Memory B cell (primary cell): ENCODE results near the gene LHFPL3.
A peak's percentile ranks its signal among the peaks of the same experiment; 100 is the strongest.
"Not testable (repeated sequence)": the region's sequence is repeated elsewhere in the genome, so short reads cannot be mapped to it uniquely, and the experiment has no call there.

Experiments used
- ATAC-seq: fragments of 150-1000 bp; cut with Tn5 transposase; 2 replicates; pipeline ENCODE4 v1.10.0; 2021; ENCODE audit warnings: low read depth, mild to moderate bottlenecking, moderate library complexity
- DNase-seq, 2 donors: peaks; one replicate each; pipeline ENCODE4 v3.0.0; 2022; ENCODE audit warnings: low spot score in 2 of 2
- H3K27ac Mint-ChIP-seq: one replicate; pipeline ENCODE4 v1.8.0; 2022; ENCODE audit warnings: mild to moderate bottlenecking, moderate library complexity, mixed read lengths
- H3K27me3 Mint-ChIP-seq: one replicate; pipeline ENCODE4 v1.8.0; 2022; ENCODE audit warnings: mixed read lengths
- H3K36me3 Mint-ChIP-seq: one replicate; pipeline ENCODE4 v1.8.0; 2022; ENCODE audit warnings: mild to moderate bottlenecking, mixed read lengths
- H3K4me1 Mint-ChIP-seq: one replicate; pipeline ENCODE4 v1.8.0; 2022; ENCODE audit warnings: mixed read lengths
- H3K4me3 Mint-ChIP-seq: one replicate; pipeline ENCODE4 v1.8.0; 2022; ENCODE audit warnings: mild to moderate bottlenecking, moderate library complexity, mixed read lengths
- H3K9me3 Mint-ChIP-seq: one replicate; pipeline ENCODE4 v1.8.0; 2022; ENCODE audit warnings: mixed read lengths

LHFPL3 gene

DNA sequence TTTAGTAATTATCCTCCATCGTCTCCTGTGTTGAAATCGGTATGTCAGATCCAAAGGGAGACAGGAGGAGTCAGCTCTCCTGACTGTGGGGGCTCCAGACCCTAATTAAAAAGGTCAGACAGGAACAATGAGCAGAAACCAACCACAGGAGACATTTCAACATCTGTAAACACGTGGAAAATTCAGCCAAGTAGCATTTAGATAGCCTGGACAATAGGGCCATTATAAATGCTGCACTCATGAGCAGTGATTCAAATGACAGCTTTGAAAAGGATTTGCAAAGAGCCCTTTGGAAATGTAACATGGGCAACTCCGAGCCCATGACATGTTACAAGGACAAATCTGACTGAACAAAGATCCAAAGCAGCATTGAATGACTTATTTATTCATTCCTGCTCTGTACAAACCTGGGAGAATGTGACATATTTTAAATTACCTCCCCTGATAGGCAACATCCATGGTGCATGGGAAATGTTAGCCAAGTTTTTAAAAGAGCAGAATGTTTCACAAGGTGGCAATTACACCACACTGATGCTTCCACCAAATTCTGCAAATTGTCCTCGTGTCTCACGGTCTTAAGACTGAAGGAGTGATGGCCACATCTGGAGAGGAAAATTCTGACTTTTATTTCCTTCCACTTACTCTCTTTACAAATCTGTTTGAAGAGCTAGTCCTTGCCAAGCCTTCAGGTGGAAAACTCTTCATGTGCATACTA lies 572.3 kb downstream of the LHFPL3 start:
- no peaks in the 10 kb centered on the region for H3K9me3 Mint-ChIP-seq
- no peaks in the 10 kb centered on the region for H3K36me3 Mint-ChIP-seq
- peaks cover 9% of the 10 kb centered on the region for H3K27me3 Mint-ChIP-seq
- ATAC-seq: no peak
- peaks cover 7% of the 10 kb centered on the region for H3K4me1 Mint-ChIP-seq
- H3K4me3 Mint-ChIP-seq: no peak overlapping the region
- H3K27ac Mint-ChIP-seq: no peak overlapping the region
- no peak for DNase-seq

DNA sequence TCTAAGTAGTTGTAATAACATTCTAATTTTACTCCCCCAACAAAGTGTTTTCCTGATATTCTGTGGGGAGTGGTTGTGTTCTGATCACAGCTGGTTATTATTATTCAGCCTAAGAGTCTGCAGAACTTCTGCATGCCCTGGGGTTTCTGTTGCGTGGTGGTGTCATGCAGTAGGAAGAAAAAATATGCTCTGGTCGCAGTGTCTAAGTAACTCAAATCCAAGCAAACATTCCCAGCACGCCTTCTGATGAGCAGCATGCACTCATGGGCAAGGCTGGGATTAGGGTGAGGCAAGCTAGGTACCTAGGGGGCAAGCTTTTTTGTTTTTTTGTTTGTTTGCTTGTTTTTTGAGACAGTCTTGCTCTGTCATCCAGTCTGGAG lies 572.8 kb downstream of the LHFPL3 start:
- Mint-ChIP-seq H3K4me1 (peaks cover 7% of the 10 kb centered on the region), H3K36me3 (no peaks in the 10 kb centered on the region), H3K9me3 (no peaks in the 10 kb centered on the region), H3K27ac (no peak overlapping the region), H3K4me3 (no peak overlapping the region), H3K27me3 (peaks cover 9% of the 10 kb centered on the region)
- DNase-seq: no peak
- ATAC-seq: no peak

DNA sequence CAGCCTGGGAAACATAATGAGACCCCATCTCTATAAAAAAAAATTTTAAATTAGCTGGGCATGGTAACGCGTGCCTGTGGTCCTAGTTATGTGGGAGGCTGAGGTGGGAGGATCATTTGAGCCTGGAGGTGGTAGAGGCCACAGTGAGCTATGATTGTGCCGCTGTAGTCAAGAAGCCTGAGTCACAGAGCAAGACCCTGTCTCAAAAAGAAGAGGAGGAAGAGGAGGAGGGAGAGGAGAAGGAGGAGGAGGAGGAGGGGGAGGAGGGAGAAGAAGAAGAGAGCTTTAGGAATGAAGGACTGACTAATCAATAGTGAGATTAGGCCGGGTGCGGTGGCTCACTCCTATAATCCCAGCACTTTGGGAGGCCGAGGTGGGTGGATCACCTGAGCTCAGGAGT lies 573.8 kb downstream of the LHFPL3 start:
- no peak overlapping the region for H3K4me3 Mint-ChIP-seq
- no peaks in the 10 kb centered on the region for H3K36me3 Mint-ChIP-seq
- no peak overlapping the region for H3K27ac Mint-ChIP-seq
- H3K9me3 Mint-ChIP-seq: no peaks in the 10 kb centered on the region
- ATAC-seq (no peak), DNase-seq (no peak)
- peaks cover 6% of the 10 kb centered on the region for H3K4me1 Mint-ChIP-seq
- H3K27me3 Mint-ChIP-seq: peaks cover 9% of the 10 kb centered on the region

DNA sequence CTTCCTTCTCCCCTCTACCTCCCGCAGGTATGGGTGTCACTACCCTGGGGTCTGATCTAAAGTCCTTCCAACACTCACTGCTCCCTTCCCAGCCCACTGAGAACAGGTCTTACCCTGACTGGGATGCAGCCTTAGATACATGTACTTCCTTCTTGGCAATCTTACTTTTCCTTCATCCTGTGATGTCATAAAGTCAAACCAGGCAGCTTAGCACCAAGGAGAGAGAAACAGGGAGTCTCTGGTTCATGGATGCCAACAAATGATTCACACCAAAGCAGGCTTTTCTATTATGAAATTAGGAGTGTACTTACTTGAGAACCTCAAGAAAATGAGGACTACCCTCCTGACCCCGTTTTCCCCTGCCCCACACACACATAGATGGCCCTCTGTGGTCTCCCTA lies 574.6 kb downstream of the LHFPL3 start:
- ATAC-seq (no peak), DNase-seq (no peak)
- Mint-ChIP-seq H3K4me3 (no peak overlapping the region), H3K27me3 (peaks cover 9% of the 10 kb centered on the region), H3K27ac (no peak overlapping the region), H3K4me1 (peaks cover 4% of the 10 kb centered on the region), H3K9me3 (no peaks in the 10 kb centered on the region), H3K36me3 (no peaks in the 10 kb centered on the region)

DNA sequence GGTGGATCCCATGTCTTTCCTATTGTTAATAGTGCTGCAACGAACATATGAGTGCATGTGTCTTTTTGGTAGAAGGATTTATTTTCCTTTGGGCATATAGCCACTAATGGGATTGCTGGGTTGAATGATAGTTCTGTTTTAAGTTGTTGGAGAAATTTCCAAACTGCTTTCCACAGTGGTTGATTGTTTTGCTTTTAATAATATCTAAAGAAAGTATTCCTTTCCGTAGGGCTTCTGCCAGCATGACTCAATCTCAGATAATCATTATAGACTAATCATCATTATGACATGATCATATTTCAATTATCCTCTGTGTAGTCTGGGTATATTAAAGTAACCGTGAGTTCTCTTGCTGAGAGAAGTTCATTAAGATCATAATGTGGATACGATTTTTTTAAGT lies 575.4 kb downstream of the LHFPL3 start:
- Mint-ChIP-seq H3K4me3 (no peak overlapping the region), H3K9me3 (no peaks in the 10 kb centered on the region), H3K27ac (no peak overlapping the region), H3K4me1 (peaks cover 4% of the 10 kb centered on the region), H3K27me3 (peaks cover 10% of the 10 kb centered on the region), H3K36me3 (no peaks in the 10 kb centered on the region)
- DNase-seq (no peak), ATAC-seq (no peak)

DNA sequence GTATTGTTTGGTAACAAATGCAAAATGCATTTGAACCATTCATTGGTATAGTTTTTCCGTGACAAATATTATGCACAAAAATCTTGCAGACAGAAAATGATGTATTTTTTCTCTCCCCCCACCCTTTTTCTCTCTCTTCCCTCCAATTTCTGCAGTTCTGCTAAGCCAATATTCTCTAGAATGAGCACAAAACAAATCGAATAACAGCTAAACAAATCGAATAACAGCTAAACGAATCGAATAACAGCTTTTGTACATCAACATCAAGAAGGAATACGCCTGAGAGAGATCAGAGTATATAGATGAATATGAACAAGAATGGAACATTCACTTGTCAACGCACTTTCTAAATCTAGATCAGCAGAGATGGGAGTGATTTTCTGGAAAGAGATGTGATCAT lies 577.6 kb downstream of the LHFPL3 start:
- Mint-ChIP-seq H3K36me3 (no peaks in the 10 kb centered on the region), H3K27me3 (peaks cover 6% of the 10 kb centered on the region), H3K4me1 (no peaks in the 10 kb centered on the region), H3K27ac (no peak overlapping the region), H3K4me3 (no peak overlapping the region), H3K9me3 (no peaks in the 10 kb centered on the region)
- DNase-seq (no peak), ATAC-seq (no peak)

DNA sequence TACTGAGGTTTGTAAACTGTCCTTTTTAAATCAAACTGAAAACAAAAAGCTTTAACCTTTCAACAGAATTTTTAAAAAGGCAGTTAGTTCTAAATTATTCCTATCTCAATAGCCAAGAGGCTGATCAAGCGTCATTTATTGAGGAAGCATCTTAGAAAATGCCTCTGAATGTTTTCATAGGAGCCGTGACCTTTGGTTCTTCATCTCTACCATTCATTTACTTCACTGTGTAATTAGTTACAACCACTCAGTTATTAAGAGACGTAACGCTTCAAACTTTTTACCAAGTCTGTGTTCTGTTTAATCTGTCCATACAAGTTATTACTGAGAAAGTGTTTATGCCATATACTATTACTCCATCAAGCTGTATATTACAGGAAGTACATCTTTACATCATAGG lies 578.2 kb downstream of the LHFPL3 start:
- DNase-seq (no peak), ATAC-seq (no peak)
- Mint-ChIP-seq H3K27ac (no peak overlapping the region), H3K9me3 (no peaks in the 10 kb centered on the region), H3K27me3 (peaks cover 6% of the 10 kb centered on the region), H3K4me1 (no peaks in the 10 kb centered on the region), H3K36me3 (no peaks in the 10 kb centered on the region), H3K4me3 (no peak overlapping the region)

DNA sequence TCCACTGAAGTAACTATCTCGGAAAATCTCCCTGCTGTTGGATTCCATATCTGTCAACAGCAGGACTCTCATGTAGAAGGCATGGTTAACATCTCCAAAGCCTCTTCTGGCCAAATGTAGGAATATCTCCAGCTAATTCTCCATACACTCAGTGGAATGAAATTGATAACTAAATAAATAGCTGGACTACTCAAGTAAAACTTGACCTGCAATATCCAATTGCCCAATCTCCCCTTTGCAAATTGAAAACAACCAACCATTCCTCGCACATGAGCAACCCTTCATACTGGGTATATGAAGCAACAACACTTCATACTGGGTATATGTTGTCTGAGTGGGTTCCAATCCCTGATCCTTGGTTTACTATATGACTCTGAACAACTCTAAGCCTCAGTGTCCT lies 580.2 kb downstream of the LHFPL3 start:
- H3K36me3 Mint-ChIP-seq: no peaks in the 10 kb centered on the region
- no peaks in the 10 kb centered on the region for H3K4me1 Mint-ChIP-seq
- DNase-seq (no peak), ATAC-seq (no peak)
- H3K27me3 Mint-ChIP-seq: peaks cover 1% of the 10 kb centered on the region
- H3K9me3 Mint-ChIP-seq: no peaks in the 10 kb centered on the region
- no peak overlapping the region for H3K4me3 Mint-ChIP-seq
- H3K27ac Mint-ChIP-seq: no peak overlapping the region

DNA sequence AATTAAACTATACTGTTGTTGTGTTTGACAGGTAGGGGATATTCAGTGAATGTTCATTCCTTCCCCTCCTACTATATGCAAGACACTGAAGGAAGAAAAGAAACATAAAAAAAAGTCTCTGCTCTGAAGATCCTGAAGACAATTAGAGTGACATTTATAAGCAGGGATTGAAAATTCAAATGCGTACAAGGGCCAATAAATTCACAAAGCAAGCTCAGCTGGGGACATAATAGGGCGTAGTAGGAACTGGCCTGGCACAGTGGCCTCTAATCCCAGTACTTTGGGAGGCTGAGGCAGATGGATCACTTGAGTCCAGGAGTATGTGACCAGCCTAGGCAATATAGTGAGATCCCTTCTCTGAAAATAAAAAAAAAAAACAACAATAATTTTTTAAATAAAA lies 580.7 kb downstream of the LHFPL3 start:
- H3K4me3 Mint-ChIP-seq: no peak overlapping the region
- ATAC-seq (no peak), DNase-seq (no peak)
- H3K36me3 Mint-ChIP-seq: no peaks in the 10 kb centered on the region
- no peaks in the 10 kb centered on the region for H3K9me3 Mint-ChIP-seq
- peaks cover 1% of the 10 kb centered on the region for H3K27me3 Mint-ChIP-seq
- no peak overlapping the region for H3K27ac Mint-ChIP-seq
- no peaks in the 10 kb centered on the region for H3K4me1 Mint-ChIP-seq

DNA sequence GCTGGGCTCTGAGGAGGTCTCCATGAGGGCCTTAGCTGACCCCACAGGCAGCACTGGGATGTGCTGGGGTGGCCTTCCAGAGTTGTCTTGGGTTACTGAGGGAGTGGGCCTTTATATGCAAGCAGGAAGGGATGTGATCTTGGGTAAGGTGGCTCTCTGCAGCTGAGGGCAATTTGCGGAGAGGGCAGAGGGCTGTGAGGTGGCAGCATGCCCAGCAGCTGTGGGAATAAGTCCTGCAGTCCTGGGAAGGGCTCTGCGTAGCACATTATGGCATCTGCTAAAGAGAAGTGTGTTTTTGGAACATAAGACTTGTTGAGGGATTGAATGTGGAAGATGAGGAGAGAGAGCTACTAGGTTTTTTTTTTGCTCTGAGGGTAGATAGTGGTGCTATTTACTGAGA lies 586.0 kb downstream of the LHFPL3 start:
- Mint-ChIP-seq H3K27me3 (no peaks in the 10 kb centered on the region), H3K27ac (no peak overlapping the region), H3K4me3 (no peak overlapping the region), H3K36me3 (no peaks in the 10 kb centered on the region), H3K4me1 (no peaks in the 10 kb centered on the region), H3K9me3 (no peaks in the 10 kb centered on the region)
- DNase-seq (no peak), ATAC-seq (no peak)

DNA sequence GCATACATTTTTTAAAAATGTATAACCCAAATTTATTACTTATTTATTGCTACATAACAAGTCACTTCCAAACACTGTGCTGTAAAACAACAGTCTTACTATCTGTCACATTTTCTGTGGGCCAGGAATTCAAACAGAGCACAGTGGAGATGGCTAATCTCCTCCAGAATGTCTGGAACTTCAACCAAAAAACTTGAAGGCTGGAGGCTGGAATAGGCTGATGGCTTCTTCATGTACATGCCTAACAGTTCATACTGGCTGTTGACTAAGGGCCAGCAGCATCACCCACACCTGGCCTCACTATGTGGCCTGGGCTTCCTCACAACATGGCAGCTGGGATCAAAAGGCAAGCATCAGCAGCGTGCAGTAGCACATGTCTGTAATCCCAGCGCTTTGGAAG lies 593.2 kb downstream of the LHFPL3 start:
- Mint-ChIP-seq H3K36me3 (no peaks in the 10 kb centered on the region), H3K9me3 (no peaks in the 10 kb centered on the region), H3K4me1 (peaks cover 3% of the 10 kb centered on the region), H3K4me3 (no peak overlapping the region), H3K27ac (no peak overlapping the region), H3K27me3 (no peaks in the 10 kb centered on the region)
- ATAC-seq: no peak
- DNase-seq: no peak

DNA sequence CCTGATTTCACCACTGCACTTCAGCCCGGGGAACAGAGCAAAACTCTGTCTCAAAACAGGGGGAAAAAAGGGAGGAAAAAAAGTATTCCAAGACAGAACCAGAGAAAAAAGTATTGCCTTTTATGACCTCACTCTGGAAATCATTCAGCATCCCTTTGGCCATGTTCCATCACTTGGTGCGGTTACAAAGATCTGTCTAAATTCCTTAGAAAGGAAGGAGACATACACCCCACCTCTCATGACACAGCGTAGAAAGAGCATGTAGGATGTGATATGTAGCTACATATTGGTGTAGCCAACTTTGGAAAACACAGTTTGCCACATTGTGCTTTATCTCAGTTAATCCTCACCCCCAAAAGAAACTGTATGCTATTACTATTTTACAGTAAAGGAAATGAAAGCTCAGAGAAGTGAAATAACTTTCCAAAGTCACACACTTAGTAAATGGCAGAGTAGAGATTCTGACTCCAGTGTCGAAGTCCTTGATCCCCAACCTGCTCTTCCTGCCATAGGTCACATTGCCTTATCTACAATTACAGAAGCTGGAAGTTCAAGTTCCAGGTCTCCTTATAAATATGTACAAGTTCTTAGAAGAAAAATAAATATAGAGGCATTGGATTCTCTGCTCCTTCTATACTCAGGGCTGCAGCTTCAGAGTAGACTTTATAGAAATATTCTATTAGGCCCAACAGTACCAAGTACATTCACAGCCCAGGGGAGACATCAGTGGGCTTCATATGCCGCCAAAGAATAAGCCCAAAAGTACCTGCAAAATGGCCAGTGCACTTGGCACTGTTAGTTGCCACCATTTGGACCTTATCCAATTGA lies 594.0 kb downstream of the LHFPL3 start:
- H3K36me3 Mint-ChIP-seq: no peaks in the 10 kb centered on the region
- ATAC-seq: no peak

DNA sequence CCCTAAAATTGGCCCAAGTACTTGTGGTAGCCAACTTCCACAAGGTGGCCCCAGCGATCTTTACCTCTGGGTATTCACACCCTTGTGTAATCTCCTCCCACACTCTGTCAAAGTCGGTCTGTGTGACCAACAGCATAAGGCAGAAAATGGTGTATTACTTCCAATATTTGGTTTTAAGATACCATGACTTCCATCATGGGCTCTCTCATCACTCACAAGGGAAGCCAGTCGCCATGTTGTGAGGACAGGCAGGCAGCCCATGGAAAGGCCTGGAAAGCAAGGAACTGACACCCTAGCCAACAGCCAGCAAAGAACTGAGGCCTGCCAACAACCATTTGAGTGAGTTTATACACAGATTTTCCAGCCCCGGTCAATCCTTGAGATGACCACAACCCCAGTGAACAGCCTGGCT lies 594.6 kb downstream of the LHFPL3 start:
- no peaks in the 10 kb centered on the region for H3K36me3 Mint-ChIP-seq

More for the DNA sequence above, 594.0 kb downstream of the LHFPL3 start:
- Mint-ChIP-seq H3K4me3 (no peak overlapping the region), H3K27me3 (no peaks in the 10 kb centered on the region), H3K9me3 (no peaks in the 10 kb centered on the region), H3K4me1 (peaks cover 3% of the 10 kb centered on the region), H3K27ac (no peak overlapping the region)
- DNase-seq: no peak

DNA sequence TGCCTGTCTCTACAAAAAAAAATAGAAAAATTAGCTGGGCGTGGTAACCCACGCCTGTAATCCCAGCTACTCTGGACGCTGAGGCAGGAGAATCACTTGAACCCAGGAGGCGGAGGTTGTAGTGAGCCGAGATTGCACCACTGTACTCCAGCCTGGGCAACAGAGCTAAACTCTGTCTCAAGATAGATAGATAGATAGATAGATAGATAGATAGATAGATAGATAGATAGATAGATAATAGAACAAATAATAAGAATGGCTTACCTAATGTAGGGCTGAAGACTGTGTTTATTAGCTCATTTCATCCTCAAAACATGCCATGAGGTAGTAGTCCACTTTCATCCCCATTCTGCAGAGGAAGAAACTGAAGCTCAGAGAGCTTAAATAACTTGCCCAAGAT lies 597.8 kb downstream of the LHFPL3 start:
- not testable (repeated sequence) for H3K36me3 Mint-ChIP-seq, H3K4me3 Mint-ChIP-seq, H3K27ac Mint-ChIP-seq, ATAC-seq, H3K9me3 Mint-ChIP-seq, DNase-seq, H3K27me3 Mint-ChIP-seq, H3K4me1 Mint-ChIP-seq

More for the DNA sequence above, 594.6 kb downstream of the LHFPL3 start:
- Mint-ChIP-seq H3K27me3 (no peaks in the 10 kb centered on the region), H3K4me3 (no peak overlapping the region), H3K9me3 (no peaks in the 10 kb centered on the region), H3K4me1 (peaks cover 3% of the 10 kb centered on the region), H3K27ac (peak overlapping the region; percentile 68)
- peak; percentile 58 to 70 for DNase-seq
- peak; percentile 99 for ATAC-seq
